ENCODE measurements around the gene PSEN1. TPM values are rescaled to one million over a fixed set of nuclear protein-coding genes. Genes with fewer than 3 reads are reported as not detected.

Gene PSEN1
- polyA plus RNA-seq, 5 donors, result 43.1 to 56.9 (median 53.2) TPM

DNA sequence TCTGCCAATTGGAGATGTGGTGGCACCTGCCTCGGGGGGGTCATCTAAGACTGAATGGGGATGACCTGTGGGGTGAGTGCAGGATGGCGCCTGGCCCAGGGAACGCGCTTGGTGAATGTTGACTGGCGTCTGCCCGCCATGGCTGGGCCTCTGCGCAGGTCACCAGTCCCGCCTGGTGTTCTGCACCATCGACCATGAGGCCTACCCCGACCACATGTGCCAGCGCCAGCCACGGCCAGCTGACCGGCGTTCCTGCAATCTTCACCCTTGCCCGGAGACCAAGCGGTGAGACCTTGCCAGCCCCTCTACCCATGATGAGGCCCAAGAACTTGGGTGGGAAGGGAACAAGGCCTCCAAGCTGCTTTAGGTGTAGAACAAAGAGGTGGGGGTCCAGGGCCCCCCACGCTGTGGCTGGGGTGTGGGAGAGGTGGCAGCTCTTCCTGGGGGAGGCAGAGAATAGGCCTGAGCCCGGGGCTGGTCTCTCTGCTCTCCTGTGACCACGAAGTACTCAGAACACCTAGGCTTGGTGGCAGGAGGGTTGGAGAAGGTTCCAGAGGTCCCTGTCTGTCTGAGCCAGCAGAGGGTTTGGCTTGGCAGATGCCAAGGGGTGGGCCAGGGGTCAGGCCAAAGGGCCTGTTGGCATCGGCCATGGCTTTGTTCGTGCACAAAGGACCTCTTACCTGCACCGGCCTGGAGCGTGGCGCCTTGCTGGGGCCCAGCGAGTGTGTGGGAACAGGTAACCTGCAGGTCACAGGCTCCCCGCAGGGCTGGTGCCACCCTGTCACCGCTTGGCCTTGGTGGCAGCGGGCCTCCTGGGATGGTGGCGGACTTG is 116.4 kb downstream of the PSEN1 start:
- no peak for DNase-seq

DNA sequence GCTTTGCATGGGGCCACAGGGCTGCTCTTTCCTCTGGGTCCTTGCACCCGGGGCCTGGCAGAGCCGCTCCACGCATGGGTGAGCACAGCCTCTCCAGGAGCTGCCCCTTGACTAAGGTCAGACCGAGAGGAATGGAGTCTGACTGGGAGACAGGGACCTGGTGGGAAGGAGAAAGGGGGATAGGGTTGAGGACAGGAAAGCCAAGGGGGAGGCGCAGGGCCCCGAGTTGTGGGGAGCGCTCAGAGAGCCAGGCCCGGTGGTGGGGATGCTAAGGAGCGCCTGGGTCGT is 117.0 kb downstream of the PSEN1 start:
- no peak for DNase-seq

DNA sequence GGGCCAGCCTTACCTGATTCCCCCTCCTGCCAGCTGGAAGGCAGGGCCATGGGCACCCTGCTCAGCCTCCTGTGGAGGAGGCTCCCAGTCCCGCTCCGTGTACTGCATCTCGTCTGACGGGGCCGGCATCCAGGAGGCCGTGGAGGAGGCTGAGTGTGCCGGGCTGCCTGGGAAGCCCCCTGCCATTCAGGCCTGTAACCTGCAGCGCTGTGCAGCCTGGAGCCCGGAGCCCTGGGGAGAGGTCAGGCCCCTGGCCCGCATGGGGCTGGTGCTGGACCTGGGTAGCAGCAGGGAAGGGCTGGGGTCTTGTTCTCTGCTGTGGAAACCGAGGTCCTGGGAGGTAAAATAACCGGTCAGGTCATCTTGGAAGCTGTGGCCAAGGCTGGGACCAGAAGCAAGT is 117.4 kb downstream of the PSEN1 start:
- DNase-seq, result no peak

DNA sequence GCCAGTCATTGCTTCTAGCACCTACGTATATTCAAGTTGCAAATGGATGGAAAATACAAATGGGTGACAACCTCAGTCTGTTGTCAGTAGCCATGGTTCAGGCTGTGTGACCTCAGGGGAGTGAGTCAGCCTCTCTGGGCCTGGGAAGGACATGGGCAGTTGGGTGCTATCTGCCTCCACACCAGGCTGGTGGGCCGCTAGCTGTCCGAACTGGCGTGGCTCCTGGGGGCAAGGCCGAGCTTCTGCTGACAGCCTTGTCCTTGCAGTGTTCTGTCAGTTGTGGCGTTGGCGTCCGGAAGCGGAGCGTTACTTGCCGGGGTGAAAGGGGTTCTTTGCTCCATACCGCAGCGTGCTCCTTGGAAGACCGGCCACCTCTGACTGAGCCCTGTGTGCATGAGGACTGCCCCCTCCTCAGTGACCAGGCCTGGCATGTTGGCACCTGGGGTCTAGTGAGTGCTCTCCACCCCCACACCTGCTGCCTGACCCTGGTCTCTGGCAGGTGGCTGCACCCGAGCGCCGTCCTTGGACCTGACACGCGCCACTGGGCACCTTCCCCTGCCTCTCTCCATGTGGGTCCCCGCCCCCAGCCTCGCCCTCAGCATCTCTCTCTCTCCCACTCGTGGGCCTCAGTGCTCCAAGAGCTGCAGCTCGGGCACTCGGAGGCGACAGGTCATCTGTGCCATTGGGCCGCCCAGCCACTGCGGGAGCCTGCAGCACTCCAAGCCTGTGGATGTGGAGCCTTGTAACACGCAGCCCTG is 118.1 kb downstream of the PSEN1 start:
- no peak for DNase-seq

DNA sequence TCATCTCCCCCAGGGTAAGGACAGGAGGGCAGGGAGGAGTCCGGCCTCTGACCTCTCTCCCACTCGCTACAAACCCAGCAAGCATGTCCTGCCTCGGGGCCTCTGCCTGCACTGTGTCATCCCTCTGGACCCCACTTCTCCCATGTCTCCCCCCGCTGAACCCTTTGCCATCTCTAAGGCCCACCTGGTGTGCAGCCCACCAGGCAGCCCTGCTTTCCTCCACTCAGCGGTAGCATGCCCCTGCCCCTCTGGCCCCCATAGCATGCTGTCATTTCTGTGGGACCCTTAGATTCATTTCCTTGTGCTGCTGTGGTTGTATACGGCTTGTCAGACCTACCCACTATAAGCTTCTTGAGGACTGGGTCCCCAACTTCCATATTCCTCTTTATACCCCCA is 118.7 kb downstream of the PSEN1 start:
- DNase-seq, result no peak

DNA sequence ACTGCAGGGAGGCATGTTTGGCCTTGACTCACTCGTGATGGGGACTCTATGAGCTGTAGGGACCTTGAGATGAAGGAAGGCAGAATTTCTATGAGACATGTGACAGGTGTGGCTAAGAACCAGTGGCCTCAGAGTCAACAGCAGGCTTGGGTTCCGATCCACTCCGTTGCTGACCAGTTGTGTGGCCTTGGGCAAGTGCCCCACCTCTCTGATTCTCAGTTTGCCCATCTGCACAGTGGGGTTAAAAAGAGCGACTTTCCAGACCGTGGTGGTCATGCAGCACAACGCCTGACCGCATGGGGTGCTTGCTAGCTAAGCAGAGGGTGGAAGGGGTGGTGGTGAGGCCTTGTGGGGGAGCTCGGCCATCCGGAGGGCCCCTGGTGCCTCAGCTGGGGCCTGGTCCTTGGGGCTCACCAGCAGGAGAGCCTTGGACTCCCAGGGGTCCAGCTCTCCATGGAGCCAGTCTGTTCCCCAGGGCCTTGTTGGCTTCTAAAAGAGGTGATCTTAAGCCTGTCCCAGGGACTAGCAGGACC is 119.5 kb downstream of the PSEN1 start:
- DNase-seq, result no peak

DNA sequence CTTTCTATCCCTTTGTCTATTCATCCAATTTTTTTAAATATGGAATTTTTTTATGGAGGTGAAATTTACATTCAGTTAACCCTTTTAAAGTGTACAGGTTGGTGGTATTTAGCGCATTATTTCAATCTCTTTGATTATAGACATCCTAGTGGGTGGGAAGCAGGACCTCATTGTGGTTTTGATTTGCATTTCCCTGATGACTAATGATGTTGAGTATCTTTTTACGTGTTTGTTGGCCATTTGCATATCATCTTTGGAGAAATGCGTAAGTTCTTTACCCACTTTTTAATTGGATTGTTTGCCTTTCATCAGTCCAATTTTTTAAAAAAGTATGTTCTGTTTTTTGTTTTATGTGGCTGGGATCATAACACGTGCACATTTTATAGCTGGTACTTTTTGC is 121.8 kb downstream of the PSEN1 start:
- DNase-seq, result no peak

DNA sequence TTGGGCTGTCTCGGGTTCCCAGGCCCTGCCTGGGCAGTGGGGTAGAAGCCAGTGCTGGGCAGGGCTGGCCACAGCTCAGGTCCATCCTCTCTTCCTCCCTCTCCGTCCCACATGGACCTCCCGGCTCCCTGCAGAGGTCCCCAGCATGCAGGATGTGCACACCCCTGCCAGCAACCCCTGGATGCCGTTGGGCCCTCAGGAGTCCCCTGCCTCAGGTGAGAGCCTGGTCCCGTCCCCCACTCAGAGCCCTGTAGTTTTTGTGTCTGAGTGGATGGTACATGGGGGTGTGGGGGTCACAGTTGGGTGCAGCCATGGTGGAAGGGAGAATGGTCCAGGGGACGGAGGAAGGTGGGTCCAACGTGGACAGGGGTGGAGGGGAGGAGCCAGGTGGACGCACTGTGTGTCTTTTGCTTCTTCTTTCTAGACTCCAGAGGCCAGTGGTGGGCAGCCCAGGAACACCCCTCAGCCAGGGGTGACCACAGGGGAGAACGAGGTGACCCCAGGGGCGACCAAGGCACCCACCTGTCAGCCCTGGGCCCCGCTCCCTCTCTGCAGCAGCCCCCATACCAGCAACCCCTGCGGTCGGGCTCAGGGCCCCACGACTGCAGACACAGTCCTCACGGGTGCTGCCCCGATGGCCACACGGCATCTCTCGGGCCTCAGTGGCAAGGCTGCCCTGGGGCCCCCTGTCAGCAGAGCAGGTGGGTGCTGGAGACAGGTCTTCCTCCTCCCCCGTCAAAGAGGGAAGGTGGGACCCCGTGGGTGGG is 122.7 kb downstream of the PSEN1 start:
- DNase-seq, result no peak

DNA sequence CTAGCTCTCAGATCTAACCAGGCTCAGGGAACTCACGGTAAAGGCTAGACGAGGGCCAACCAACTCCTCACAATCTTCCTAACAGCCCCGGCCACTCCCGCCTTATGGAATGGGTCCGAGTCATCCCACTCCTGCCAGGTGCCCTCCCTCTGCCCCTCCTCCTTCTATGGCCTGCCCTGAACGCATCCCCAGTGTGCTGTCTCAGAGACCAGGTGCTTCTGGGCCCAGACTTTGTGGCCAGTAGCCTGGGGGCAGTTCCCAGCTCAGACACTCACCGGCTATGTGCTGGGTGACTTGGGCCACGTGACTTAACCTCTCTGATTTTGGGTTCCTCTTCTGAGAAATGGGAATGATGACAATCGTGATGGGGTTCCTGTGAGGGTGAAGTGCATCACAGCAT is 123.5 kb downstream of the PSEN1 start:
- no peak for DNase-seq

DNA sequence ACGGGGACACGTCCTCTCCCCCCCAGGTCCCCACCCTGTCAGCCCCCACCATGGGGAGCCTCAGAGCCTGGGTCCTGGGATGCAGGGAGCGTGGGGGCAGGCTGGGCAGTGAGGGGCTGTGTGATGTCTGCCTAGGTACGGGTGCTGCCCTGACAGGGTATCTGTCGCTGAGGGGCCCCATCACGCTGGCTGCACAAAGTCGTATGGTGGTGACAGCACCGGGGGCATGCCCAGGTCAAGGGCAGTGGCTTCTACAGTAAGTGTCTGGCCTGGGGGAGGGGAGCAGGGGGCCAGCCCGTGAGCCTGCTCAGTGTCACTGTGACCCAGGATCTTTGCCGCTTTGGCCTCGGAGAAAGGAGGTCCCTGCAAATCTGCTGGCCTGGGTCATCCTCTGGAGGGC is 124.3 kb downstream of the PSEN1 start:
- no peak for DNase-seq

DNA sequence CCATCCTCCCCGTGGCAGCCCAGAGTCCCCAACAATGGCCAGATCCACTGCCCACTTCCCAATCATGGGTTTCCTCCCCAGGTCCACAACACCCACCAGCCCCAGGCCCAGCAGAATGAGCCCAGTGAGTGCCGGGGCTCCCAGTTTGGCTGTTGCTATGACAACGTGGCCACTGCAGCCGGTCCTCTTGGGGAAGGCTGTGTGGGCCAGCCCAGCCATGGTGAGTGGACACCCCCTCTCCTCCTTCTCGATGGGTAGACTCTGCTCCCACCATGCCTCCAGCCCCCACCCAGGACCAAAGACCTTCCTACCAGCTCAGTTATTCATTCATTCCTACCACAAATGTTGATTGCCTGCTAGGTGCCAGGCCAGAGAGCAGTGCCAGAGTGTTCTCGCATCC is 124.8 kb downstream of the PSEN1 start:
- no peak for DNase-seq

DNA sequence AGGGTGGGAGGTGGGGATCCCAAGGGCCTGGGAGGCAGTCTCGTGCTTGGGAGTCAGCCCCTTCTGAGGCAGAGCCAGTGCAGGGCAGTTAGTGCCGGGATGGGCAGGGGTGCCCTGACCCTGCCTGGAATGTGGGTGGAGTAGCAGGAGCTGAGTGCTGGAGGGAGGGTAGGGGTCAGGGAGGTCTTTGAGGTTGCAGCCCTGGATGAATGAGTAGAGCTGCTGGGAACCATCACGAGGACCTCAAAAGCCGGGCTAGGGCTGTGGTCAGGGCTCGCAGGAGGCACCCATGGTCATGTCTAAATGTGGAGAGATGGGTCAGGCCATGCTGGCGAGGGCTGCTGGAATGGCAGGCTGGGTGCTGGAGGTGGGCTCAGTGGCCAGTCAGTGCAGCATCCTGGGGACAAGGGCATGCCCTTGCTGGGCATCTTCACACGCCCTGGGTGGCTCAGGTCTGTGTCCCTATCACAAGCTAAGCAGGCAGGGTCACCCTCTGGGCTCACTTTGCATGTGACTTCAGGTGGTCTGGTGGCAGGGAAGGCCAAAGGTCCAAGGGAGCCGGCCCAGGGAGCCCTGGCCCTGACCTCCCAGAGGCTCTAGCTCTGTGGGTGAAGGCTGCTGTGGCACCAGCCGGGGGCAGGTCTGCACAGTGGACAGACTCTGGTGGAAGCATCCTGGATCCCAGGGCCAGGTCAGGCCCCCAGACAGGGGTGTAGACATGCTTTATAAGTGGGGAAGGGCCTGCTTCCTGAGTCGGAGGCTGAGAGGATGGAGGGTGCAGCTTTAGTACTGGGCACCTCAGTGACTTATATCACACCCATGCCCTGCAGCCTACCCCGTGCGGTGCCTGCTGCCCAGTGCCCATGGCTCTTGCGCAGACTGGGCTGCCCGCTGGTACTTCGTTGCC is 125.5 kb downstream of the PSEN1 start:
- no peak for DNase-seq

DNA sequence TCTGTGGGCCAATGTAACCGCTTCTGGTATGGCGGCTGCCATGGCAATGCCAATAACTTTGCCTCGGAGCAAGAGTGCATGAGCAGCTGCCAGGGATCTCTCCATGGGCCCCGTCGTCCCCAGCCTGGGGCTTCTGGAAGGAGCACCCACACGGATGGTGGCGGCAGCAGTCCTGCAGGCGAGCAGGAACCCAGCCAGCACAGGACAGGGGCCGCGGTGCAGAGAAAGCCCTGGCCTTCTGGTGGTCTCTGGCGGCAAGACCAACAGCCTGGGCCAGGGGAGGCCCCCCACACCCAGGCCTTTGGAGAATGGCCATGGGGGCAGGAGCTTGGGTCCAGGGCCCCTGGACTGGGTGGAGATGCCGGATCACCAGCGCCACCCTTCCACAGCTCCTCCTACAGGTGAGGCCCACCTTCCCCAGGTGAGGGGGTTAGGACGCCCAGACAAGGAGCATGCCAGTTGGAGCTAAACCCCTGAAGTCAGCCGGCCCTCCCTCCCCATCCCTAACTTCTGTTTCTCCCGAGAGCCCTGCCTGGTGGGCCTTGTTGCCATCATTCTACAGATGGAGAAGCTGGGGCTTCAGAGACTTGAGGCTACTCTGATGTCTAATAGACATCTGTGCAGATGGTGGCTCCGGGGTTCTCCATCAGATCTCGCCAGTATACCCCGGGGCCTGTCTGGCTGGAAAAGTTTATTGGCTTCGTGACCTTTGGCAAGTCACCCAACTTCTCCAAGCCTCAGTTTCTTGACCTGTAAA is 126.3 kb downstream of the PSEN1 start:
- DNase-seq, result no peak

DNA sequence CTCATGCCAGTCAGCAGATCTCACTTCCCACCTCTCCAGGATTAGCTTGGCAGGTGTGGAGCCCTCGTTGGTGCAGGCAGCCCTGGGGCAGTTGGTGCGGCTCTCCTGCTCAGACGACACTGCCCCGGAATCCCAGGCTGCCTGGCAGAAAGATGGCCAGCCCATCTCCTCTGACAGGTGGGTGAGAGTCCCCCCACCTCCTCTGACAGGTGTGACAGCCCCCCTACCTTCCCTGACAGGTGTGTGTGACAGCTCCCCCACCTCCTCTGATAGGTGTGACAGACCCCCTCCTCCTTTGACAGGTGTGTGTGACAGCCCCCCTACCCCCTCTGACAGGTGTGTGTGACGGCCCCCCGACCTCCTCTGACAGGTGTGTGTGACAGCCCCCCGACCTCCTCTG is 127.3 kb downstream of the PSEN1 start:
- no peak for DNase-seq

DNA sequence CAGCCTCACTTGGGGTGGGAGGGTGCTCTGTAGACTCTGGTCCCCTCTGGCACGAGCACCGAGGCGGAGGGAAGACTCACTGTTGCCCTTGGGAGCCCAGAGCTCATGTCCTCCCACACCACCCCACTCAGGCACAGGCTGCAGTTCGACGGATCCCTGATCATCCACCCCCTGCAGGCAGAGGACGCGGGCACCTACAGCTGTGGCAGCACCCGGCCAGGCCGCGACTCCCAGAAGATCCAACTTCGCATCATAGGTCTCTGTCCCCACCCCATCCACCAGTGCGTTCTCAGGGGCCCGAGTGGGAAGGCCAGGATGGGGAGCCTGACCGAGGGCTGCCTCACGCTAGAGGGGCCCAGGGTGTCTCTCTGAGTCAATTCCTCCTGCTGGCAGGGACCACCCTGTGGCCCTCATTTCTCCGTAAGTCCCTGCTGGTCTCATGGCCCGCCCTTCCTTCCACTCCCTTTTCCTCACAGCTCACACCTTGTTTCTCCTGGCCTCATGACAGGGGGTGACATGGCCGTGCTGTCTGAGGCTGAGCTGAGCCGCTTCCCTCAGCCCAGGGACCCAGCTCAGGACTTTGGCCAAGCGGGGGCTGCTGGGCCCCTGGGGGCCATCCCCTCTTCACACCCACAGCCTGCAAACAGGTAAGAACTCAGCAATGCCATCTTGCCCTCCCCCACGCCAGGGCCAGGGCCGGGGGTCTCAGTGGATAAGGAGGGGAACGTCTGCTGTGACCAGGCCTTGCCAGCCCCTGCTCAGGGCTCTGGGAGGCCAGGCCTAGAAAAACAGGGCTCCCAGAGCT is 128.0 kb downstream of the PSEN1 start:
- no peak for DNase-seq

DNA sequence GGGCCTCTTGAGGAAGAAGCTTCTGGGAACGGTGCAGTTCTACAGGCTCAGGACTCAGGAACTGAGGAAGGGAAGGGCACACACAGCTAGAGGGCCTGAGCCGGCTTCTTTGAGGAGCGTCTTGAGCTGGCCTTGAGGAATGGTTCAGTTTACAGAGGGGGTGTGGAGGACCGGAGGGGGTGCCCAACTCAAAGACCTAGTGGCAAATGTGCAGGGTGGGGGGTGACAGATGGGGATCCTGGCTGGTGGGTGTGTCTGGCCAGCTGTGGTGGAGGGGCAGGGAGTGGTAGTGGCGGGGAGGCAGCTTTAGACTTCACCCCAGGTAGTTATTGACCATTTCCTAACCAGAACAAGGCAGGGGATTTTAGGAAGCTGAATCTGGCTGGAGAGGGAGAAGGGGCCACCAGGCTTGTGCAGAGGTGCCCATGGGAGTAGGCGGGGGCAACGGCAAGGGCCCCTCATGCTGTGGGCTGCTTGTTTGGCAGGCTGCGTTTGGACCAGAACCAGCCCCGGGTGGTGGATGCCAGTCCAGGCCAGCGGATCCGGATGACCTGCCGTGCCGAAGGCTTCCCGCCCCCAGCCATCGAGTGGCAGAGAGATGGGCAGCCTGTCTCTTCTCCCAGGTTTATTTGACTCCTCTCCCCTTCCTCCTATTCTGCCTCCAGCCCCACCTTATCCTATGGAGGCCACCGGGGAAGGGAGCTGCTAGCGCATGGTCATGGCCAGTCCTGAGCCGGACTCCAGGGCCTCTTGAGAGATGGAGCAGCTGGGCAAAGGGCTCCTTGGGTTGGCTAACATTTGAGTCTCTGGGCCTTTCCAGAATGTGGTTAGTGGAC is 128.8 kb downstream of the PSEN1 start:
- DNase-seq, result no peak

DNA sequence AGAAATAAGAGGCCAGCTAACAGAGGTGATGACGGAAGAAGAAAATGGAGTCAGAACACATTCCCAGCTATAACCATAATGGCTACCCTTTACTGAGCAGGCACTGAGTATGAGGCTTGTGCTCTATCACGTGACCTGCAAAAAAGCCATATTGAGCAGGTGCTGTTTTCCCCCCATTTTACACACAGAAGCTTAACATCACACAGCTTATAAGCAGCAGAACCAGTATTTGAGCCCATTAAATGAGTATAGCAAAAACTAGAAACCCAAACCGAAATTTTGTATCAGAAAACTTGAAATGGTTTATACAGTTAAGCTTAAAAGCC is 129.4 kb downstream of the PSEN1 start:
- DNase-seq, result no peak

DNA sequence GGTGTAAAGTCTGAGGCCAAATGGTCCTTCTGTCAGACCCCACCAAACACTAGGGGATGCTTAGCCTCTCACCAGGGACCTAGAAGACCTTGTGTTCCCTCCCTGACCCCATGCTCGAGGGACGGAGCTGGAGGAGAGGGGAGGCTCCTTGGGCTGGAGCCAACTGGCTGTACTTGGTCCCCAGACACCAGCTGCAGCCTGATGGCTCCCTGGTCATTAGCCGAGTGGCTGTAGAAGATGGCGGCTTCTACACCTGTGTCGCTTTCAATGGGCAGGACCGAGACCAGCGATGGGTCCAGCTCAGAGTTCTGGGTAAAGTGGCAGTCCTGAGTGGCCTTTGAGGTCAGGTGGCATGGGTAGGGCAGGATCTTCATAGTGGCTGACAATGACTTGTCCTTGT is 130.0 kb downstream of the PSEN1 start:
- DNase-seq, result no peak

DNA sequence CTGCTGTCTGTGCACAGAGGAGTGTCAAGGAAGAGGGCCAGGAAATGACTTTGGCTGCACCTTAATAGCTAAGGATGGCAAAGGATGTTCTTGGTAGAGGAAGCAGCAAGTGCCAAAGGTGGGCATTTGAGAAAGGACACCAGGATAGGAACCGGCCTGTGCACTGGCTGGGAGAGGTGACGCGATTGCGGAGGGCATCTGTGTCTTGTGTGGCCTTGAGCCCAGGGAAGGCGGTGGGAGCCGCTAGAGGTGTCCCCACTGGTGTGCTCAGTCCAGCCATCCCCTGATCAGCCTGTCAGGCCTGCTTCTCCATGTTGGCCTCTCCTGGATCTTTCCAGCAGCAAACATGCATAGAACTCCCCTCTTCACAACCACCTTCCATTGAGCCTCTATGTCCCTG is 131.2 kb downstream of the PSEN1 start:
- no peak for DNase-seq

Data from right lung (tissue), 5 donors.